Mucosa of descending colon (tissue), 3 donors: ENCODE measurements around the gene SMARCD1. TPM values are rescaled to one million over a fixed set of nuclear protein-coding genes. Genes with fewer than 3 reads are reported as not detected.
"Not testable (repeated sequence)": the region's sequence is repeated elsewhere in the genome, so short reads cannot be mapped to it uniquely, and the experiment has no call there.

ENCODE experiments used
- ATAC-seq: fragments of 200-7000 bp; cut with Tn5 transposase; one replicate; pipeline ENCODE4 v1.9.1; 2020; ENCODE audit warnings: mild to moderate bottlenecking, moderate library complexity
- DNase-seq, 3 donors: peaks; one replicate each; pipeline ENCODE4 v3.0.0-alpha.2; 2020
- H3K36me3 ChIP-seq: fragments of 200-600 bp; one replicate; pipeline ENCODE4 v1.8.0; 2021; ENCODE audit warnings: low read depth, mild to moderate bottlenecking
- H3K4me1 ChIP-seq: fragments of 200-600 bp; one replicate; pipeline ENCODE4 v1.8.0; 2021; ENCODE audit warnings: low read depth, mild to moderate bottlenecking
- H3K4me3 ChIP-seq: fragments of 200-600 bp; one replicate; pipeline ENCODE4 v1.8.0; 2021; ENCODE audit warnings: mild to moderate bottlenecking
- H3K9me3 ChIP-seq: fragments of 200-600 bp; one replicate; pipeline ENCODE4 v1.8.0; 2021; ENCODE audit warnings: mild to moderate bottlenecking
- intact Hi-C, 2 donors: fragments of 100-400 bp; cut with DNase I in 1 of 2; cut with micrococcal nuclease in 1 of 2; formaldehyde crosslinking; loops; one replicate each; pipeline versions ENCODE4 v1.11.0 to v1.11.1; 2022; cut with DNase I, micrococcal nuclease
- total RNA-seq, 3 donors: library from RNA; stranded (reverse); fragmentation: NEBNext Ultra II Directional in 2 of 3; extraction: Animal tissue kit (Norgen Biotek cat#: 25700) in 2 of 3; gene quantifications; one replicate each; pipeline versions ENCODE4 v1.2.1 to v1.2.4, GENCODE V29; 2021 to 2023
- TF ChIP-seq, protein P1 (sequence below): fragments of 200-600 bp; IDR thresholded peaks from one replicate; pipeline ENCODE4 v1.8.0; 2022; ENCODE audit warnings: antibody characterized with exemption, mild to moderate bottlenecking
- donor health status: DM: no; HTN: no; CAD: no; lungs with moderate emphysema.
- donor health status: DM: no; HTN: no; CAD: no.
- donor health status: DM: no; HTN: yes; CAD: no.

SMARCD1 gene
- total RNA-seq, 3 donors from 2014 or later = 34.2 to 44.9 (median 38.9) TPM

DNA sequence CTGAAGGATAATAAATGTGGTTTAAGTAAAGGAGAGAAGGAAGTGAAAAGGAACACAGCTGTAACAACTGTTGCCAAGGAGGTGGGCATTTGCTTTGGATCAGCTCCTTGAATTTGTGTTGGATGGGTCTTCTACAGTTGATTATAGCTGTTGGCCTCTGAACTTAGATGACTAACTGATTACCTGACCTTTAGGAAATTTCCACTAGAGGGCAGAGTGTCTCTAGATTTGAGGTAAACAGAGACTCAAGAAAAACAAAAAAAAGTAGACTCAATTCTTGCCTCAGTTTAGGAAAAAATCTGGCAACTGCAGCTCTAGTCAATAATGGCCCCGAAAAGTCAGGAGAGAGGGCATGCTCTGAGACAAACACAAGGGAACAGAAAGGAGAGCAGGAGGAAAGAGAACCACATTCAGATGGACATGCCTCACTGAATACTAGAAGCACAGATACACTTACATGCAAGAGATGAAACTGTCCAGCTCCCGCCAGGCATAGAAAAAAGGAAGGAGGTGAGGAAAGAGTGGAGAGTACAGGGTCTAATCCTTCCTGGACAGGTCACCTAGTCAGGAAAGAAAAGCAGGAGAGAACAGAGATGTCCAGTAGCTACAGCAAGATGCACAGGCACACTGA is 47.5 kb downstream of the SMARCD1 start:
- Histone ChIP-seq H3K36me3 (no peaks in the 10 kb centered on the region), H3K4me1 (no peaks in the 10 kb centered on the region), H3K4me3 (no peak overlapping the region), H3K9me3 (no peaks in the 10 kb centered on the region)
- TF ChIP-seq, protein P1, sequence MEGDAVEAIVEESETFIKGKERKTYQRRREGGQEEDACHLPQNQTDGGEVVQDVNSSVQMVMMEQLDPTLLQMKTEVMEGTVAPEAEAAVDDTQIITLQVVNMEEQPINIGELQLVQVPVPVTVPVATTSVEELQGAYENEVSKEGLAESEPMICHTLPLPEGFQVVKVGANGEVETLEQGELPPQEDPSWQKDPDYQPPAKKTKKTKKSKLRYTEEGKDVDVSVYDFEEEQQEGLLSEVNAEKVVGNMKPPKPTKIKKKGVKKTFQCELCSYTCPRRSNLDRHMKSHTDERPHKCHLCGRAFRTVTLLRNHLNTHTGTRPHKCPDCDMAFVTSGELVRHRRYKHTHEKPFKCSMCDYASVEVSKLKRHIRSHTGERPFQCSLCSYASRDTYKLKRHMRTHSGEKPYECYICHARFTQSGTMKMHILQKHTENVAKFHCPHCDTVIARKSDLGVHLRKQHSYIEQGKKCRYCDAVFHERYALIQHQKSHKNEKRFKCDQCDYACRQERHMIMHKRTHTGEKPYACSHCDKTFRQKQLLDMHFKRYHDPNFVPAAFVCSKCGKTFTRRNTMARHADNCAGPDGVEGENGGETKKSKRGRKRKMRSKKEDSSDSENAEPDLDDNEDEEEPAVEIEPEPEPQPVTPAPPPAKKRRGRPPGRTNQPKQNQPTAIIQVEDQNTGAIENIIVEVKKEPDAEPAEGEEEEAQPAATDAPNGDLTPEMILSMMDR = no peak
- ATAC-seq = peak; percentile 73
- DNase-seq = peak in 1 of 3 donors; percentile 21
- intact Hi-C loops = no loop called here

DNA sequence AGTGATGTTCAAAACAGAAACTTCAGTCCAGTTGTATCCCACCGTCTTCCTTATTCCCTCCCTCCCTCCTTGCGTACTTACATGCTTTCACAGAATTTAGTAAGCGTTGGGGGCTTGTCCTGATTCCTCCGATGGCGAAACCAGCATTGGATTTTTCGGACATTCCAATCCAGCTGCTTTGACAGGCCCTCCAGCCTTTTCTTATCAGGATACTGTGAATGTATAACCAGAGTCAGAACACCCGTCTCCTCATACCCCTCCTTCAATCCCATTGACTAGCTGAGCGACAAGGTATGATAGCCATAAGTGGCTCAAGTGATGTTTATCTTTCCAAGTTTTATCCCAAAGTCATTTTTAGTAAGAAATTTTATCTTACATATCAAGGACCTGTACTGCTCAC is 57.9 kb downstream of the SMARCD1 start:
- no peaks in the 10 kb centered on the region for H3K4me1 ChIP-seq
- DNase-seq (no peak), ATAC-seq (no peak)
- H3K36me3 ChIP-seq = no peaks in the 10 kb centered on the region
- H3K9me3 ChIP-seq = no peaks in the 10 kb centered on the region
- intact Hi-C loops = no loop called here
- no peak overlapping the region for H3K4me3 ChIP-seq
- TF ChIP-seq, protein P1 = no peak

DNA sequence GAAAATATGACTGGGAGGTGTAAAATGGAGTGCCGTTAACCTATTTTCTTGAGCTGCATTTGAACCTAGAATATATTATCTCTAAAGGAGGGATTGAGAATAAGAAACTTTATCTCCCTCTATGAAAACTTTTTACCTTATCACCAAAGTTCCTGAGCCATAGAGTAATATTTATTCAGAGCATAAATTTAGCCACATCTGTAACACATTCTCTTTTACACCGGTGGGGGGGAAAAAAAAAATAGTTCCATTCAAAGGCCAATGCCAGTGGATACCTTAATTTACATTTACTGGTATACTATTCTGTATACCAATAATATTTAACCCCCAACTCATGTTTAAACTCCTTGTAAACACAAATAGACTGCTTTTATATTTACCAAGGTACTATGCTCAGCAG is 60.3 kb downstream of the SMARCD1 start:
- Histone ChIP-seq H3K4me3 (no peak overlapping the region), H3K4me1 (no peaks in the 10 kb centered on the region), H3K36me3 (no peaks in the 10 kb centered on the region), H3K9me3 (no peaks in the 10 kb centered on the region)
- ATAC-seq (no peak), DNase-seq (no peak)
- intact Hi-C loops = no loop called here
- TF ChIP-seq, protein P1 = no peak

DNA sequence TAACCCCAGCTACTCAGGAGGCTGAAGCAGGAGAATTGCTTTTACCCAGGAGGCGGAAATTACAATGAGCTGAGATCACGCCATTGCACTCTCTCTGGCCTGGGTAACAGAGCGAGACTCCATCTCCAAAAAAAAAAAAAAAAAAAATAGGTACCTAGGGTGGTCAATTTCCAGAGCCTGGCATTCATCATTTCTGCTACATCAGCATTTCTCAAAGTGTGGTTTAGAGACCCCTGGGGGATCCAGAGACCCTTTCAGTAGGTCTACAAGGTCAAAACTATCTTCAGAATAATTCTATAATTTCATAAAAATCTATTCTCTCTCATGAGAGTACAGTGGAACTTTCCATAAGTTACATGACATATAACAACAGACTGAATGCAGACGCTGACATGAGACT is 62.1 kb downstream of the SMARCD1 start:
- Histone ChIP-seq H3K9me3 (no peaks in the 10 kb centered on the region), H3K4me1 (no peaks in the 10 kb centered on the region), H3K4me3 (no peak overlapping the region), H3K36me3 (no peaks in the 10 kb centered on the region)
- TF ChIP-seq, protein P1 = no peak
- intact Hi-C loops = no loop called here
- DNase-seq (no peak), ATAC-seq (no peak)

DNA sequence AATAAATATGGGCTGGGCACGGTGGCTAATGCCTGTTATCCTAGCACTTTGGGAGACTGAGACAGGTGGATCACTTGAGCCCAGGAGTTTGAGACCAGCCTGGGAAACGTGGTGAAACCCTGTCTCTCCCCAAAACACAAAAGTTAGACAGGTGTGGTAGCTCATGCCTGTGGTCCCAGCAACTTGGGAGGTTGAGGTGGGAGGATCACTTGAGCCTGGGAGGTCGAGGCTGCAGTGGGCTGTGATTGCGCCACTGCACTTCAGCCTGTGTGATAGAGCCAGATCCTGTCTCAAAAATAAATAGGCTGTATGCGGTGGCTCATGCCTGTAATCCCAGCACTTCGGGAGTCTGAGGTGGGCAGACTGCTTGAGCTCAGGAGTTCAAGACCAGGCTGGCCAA is 62.9 kb downstream of the SMARCD1 start:
- DNase-seq, H3K4me3 ChIP-seq, H3K4me1 ChIP-seq, H3K36me3 ChIP-seq, ATAC-seq, H3K9me3 ChIP-seq, intact Hi-C loops: not testable (repeated sequence)

DNA sequence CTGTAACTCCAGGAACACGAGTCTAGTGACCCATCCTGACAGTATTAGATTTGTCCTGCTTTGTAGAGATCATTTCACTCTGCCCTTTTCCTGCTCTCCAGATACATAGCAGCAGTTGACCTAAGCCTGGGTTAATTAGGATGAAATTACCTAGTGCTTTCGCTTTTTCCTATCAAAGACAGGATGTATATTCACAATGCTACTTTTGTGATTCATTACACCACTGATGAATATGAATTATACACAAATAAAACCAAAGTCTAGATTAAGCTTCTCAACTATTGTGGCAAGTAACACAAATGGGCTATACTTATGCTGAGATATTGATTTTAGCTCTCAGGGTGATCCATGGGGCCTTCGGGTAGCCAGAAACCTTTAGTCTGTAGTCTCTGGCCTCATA is 64.2 kb downstream of the SMARCD1 start:
- Histone ChIP-seq H3K36me3 (no peaks in the 10 kb centered on the region), H3K4me1 (no peaks in the 10 kb centered on the region)

More for the DNA sequence above, 64.2 kb downstream of the SMARCD1 start:
- intact Hi-C loops = no loop called here
- DNase-seq (no peak), ATAC-seq (no peak)
- TF ChIP-seq, protein P1 = no peak
- H3K9me3 ChIP-seq = no peaks in the 10 kb centered on the region
- H3K4me3 ChIP-seq = no peak overlapping the region

Other genes starting within 250 kb of the SMARCD1 start
- gene BCDIN3D, start 242.2 kb upstream of the SMARCD1 start, total RNA-seq = 1 to 10 TPM; 3.0 to 5.0 (median 3.7) TPM
- gene FAIM2, start 181.4 kb upstream of the SMARCD1 start, total RNA-seq = 10 to 100 TPM in 1 of 3 donors, 1 to 10 TPM in 1, under 1 TPM in 1; 0.67 to 12.9 (median 2.5) TPM
- gene AQP2, start 134.6 kb upstream of the SMARCD1 start, total RNA-seq = not detected
- not detected for gene AQP5, start 123.5 kb upstream of the SMARCD1 start, total RNA-seq
- under 1 TPM in 1 of 3 donors, not detected in 2; 0.54 TPM for gene AQP6, start 112.4 kb upstream of the SMARCD1 start, total RNA-seq
- 10 to 100 TPM; 16.0 to 45.5 (median 34.4) TPM for gene RACGAP1, start 59.8 kb upstream of the SMARCD1 start, total RNA-seq
- 1 to 10 TPM in 2 of 3 donors, under 1 TPM in 1; 0.35 to 9.9 (median 1.7) TPM for gene ASIC1, start 27.7 kb upstream of the SMARCD1 start, total RNA-seq
- 1 to 10 TPM; 1.7 to 4.1 (median 1.9) TPM for gene GPD1, start 18.7 kb downstream of the SMARCD1 start, total RNA-seq
- gene COX14, start 26.9 kb downstream of the SMARCD1 start, total RNA-seq = 10 to 100 TPM; 72.2 to 89.8 (median 74.9) TPM
- 10 to 100 TPM; 21.0 to 26.2 (median 23.0) TPM for gene CERS5, start 82.0 kb downstream of the SMARCD1 start, total RNA-seq
- gene LIMA1, start 198.2 kb downstream of the SMARCD1 start, total RNA-seq = 100 to 1,000 TPM; 155 to 364 (median 249) TPM